Endometrial microvascular endothelial cells (primary cell): ENCODE results near the gene GCK. TPM values are rescaled to one million over a fixed set of nuclear protein-coding genes. Genes with fewer than 3 reads are reported as not detected.

ENCODE experiments used
- in situ Hi-C: cut with HindIII; loops from 2 replicates; pipeline ENCODE4 v1.10.0; 2017; ENCODE audit warnings: low sequenced_read_pairs, low pct_unique_long_range_greater_than_20kb; ENCODE audit errors: inconsistent ontology term
- total RNA-seq: library from RNA; depleted of rRNA; stranded (reverse); fragments of >200 nt; gene quantifications from one replicate; pipeline ENCODE4 v1.2.3, GENCODE V29; 2015; ENCODE audit errors: inconsistent ontology term

Gene GCK
- total RNA-seq, 1 donor from 2014 or later = 0.28 TPM

DNA sequence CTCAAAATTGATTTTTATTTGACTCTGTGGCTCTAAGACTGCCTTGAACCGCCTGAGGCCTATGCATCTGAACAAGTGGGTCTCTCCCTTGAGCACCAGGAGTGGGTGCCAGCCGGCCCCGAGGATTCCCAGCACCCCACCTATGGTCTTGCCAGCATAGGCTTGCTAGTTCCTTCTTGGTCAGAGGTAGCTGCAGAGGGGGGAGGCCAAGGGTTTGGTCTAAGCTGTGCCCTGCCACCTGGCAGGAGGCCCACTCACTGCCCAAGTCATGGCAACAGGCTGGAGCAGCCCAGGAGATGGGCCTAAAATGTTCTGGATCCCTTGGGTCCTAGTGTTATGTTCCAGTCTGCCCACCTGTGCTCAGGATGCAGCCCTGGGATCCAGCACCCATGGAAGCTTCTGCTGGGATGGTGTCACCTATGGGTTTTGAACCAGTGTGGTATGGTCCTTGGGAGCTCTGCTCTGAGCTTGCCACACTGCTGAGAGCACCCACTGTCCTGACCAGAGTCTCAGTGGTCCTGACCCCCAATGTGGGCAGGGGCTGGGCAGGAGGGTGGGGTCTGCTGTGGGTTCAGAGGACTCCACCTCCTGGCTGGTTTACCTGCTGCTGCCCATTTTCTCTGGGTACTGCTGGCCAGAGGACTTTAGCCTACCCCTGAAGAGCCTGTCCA, 24.1 kb upstream of the GCK start:
- in situ Hi-C loops = loop anchor here (25.0 kb wide), 1 partner anchor 349 kb away; the partner anchor contains the start of gene DDX56

DNA sequence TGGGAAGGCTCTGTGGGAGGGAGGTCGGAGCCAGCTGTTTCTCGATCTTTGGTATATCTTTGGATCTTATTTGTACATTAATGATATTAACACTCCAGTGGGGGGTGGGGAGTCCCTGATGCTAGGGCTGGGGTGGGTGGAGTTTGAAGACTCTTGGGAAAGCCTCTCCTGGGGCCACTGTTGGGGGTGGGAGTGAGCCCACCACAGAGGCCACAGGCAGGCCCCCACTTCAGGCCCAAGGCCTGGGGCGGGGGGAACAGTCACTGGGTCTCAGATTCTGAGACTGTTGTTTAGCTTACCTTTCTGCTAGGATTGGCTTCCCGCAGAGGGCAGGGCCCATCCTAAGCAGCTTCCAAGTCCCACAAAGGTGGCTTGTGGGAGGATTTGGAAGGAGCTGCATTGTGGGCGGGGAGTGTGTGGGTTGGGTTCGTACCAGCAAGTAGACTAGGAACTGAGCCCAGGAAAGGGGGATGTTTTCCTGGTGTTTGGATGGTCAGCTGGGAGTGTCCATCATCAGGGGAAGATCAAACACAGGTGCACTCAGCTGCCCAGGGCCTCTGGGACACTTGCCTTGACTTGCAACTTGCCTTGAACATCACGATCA, 23.4 kb upstream of the GCK start:
- in situ Hi-C loops = loop anchor here (25.0 kb wide), 1 partner anchor 350 kb away; the partner anchor contains the start of gene DDX56

DNA sequence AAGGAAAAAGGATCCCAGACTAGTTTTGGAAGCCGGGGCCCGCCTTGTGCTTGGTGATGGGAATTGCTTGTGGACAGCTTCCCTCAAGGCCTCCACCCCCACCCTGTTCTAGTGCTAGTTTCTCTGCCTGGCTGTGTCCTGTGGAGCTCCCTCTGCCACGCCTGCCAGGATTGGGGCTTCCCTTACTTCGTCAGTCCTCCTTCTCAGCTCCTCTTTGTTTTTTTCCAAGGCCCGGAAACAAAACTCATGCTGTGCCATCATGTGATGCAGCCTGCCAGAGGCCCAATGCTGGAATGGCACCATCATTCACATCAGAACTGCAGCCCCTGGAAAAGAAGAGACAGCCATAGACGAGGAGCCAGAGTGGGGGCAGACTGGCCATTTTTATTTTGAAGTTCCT, 22.8 kb upstream of the GCK start:
- in situ Hi-C loops = loop anchor here (25.0 kb wide), 1 partner anchor 350 kb away; the partner anchor contains the start of gene DDX56

DNA sequence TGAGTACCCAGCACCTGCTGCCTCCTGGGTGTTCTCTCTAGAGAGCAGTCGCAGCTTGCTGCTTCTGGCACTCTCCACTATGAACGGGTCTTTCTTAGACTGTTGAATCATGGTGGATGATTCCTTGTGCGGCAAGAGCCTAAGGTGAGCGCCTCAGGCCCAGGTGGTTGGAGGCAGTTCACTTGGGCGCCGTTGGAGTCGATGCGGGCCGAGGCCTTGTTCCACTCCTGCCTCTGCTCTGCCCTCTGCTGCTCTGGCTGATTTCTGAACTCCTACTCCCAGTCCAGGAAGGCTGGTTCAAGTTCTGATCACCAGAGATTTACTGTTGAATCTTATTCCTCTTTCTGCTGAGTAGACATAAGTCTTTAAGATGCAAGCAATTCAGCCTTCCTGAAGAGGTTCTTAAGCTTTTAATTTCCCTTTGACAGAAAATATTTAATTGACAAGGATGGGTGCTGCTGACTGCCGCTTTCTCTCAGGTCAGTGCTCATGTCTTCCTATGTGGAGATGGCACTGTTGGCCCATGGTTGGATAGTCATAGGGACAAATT, 22.0 kb upstream of the GCK start:
- in situ Hi-C loops = loop anchor here (25.0 kb wide), 1 partner anchor 351 kb away; the partner anchor contains the start of gene DDX56

DNA sequence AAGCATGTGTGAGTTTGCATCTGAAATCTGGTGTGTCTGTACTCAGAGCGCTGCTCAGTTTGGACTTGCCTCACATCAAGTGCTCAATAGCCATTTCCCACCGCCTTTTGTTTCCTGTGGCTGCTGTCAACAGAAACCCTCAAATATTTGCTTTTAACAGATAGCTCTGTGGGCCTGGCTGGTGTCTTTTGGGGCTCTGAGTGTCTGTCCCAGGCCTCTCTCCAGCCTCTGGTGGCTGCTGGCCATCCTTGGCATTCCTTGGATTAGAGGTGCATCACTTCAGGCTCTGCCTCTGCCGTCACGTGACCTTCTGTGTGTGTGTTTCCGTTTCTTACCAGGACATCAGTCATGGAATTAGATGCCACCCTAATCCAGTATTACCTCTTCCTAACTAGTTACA, 20.9 kb upstream of the GCK start:
- in situ Hi-C loops = loop anchor here (25.0 kb wide), 1 partner anchor 352 kb away; the partner anchor contains the start of gene DDX56

DNA sequence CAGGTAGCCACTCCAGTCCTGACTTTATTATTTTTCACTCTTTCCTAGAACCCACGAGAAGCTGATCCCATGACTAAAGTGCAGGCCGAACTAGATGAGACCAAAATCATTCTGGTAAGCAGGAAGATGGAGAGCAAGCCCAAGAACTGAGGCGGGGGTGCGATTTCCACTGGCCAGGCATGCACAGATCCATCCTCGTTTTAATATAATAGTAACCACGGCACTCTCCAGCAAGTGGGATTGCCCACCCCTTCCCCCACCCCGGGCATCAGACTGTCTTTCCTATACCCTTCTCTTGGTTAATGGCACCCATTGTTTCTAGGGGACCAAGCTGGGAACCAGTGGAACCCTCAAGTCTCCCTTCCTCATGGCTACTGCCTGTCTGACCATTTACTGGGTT, 18.8 kb upstream of the GCK start:
- in situ Hi-C loops = loop anchor here (25.0 kb wide), 1 partner anchor 354 kb away; the partner anchor contains the start of gene DDX56

DNA sequence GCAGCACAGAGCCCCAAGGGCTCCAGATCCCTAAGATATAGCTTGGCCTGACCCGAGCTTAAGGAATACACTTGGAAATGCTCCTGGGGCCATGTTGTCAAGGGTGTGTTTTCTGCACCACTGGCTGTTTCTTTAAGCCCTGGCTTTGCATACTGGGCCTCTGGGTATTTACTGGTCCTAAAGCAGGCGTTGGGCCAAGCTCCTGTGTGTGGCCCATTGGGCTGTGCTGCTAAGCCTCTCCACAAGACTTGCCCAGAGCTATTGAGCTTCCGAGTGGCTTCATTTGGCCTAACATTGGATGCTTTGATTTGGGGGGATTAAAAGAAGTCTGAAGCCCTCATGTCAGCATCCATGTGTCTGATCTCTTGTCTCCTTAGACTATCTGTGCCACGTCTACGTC, 16.8 kb upstream of the GCK start:
- in situ Hi-C loops = loop anchor here (25.0 kb wide), 1 partner anchor 356 kb away; the partner anchor contains the start of gene DDX56

DNA sequence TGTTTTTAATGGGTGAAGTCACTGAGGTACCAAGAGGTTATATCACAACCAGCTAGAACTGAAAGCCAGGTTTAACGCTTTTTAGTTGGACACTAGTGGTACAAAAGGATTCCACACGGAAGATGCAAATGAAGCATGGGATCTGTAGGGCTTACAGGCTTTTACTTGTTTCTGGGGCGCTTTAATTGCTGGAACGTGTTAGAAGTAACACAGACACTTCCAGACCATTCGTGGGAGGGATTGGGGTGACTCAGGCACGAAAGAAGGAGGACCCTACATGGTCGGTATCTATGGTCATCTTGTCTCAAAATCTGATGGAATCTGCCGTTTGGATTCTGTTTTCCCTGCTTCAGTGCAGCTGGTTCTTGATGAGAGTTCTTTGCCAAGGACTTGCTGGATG, 12.6 kb upstream of the GCK start:
- in situ Hi-C loops = loop anchor here (25.0 kb wide), 1 partner anchor 360 kb away; the partner anchor contains the start of gene DDX56

DNA sequence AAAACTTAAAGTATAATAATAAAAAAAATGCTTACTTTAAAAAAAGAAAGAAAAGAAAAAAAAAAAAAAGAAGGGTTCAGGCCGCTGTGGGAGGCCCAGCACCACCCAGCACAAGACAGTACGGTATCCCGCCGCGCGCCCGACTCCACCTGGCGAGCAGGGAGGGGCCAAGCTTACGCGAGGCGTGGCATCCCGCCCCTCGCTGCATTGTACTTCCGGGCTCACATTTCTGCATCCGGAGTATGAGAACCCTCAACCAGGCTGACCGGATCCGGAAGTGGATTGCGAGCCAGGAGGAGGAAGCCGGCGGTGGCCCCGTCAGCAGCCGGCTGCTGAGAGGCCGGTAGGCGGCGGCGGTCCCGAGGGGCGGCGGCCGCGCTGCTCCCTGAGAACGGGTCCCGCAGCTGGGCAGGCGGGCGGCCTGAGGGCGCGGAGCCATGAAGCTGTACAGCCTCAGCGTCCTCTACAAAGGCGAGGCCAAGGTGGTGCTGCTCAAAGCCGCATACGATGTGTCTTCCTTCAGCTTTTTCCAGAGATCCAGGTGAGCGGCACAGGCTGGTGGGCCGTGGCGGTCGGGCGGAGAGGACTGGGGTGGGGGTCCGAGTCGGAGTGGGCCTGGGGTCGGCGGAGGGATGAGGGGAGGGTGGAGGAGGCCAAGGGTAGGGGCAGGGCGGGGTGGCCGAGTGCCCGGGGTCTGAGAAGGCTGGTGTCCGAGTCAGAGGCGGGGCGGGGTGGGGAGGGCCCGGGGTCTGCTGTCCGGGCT, 11.6 kb upstream of the GCK start, which contains the start of gene YKT6:
TSS of gene YKT6 (plus strand) at position 280 of the 763 bp plus-strand sequence. CDS start at position 438, 158 bp downstream.
- in situ Hi-C loops = loop anchor here (25.0 kb wide), 1 partner anchor 361 kb away; the partner anchor contains the start of gene DDX56

DNA sequence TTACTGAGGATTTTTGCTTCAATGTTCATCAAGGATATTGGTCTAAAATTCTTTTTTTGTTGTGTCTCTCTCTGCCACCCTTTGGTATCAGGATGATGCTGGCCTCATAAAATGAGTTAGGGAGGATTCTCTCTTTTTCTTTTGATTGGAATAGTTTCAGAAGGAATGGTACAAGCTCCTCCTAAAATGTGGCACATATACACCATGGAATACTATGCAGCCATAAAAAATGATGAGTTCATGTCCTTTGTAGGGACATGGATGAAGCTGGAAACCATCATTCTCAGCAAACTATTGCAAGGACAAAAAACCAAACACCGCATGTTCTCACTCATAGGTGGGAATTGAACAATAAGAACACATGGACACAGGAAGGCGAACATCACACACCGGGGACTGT, 10.9 kb upstream of the GCK start:
- in situ Hi-C loops = loop anchor here (25.0 kb wide), 1 partner anchor 362 kb away; the partner anchor contains the start of gene DDX56

DNA sequence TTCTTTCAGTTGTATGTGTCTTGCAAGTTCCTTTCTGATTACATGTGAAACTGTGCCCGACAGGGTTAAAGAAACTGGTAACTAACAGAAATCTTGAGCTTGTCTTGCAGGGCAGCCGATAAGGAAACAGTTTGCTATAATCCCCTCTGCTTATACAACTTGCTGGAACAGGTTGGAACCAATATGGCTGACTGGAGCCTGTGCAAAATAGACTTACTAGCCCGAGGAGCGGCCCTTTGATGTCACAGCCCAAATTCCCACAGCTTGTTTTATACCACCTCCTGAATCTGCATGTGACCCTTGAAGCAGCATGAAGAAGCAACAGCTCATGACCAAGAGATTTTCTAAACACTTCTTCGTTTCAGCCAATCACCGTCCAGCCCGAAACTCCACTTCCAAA, 8.2 kb upstream of the GCK start:
- in situ Hi-C loops = no loop called here

DNA sequence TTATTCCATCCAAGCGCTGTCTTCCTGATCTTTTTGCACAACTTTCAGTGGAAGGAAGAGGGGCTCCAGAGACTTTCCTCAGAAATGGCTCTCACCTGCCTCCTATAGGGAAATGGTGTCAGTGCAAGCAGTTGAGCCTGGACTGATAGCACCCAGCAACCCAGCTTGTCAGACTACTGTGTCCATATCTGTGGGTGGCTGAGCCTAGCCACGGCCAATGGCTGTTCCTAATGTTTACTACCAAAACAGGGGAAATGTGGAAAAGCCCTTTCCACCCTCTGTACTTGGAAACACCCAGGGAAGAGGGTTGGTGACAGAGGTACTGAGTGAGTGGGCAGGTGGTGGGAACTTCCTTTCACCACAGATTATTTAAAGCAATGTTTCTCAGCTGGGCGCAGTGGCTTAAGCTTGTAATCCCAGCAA, 7.2 kb upstream of the GCK start:
- in situ Hi-C loops = no loop called here

DNA sequence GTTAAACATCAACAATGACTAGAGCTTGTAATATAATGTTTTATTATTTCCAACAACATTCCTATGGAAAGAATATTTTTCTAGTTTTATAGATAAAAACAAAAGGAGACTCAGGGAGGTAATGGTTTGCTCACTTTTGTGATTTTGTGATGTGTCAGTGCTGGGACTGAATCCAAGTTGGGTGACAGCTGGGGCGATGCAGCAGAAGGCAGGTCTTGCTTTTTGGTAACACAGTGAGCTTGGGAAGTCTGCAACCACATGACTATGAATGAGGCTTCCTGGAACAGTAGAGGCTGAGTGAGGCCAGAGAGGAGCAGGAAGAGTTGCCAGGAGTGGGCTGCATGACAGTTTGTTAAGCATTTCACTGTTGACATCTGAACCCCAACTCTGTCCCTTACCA, 6.7 kb upstream of the GCK start:
- in situ Hi-C loops = no loop called here

DNA sequence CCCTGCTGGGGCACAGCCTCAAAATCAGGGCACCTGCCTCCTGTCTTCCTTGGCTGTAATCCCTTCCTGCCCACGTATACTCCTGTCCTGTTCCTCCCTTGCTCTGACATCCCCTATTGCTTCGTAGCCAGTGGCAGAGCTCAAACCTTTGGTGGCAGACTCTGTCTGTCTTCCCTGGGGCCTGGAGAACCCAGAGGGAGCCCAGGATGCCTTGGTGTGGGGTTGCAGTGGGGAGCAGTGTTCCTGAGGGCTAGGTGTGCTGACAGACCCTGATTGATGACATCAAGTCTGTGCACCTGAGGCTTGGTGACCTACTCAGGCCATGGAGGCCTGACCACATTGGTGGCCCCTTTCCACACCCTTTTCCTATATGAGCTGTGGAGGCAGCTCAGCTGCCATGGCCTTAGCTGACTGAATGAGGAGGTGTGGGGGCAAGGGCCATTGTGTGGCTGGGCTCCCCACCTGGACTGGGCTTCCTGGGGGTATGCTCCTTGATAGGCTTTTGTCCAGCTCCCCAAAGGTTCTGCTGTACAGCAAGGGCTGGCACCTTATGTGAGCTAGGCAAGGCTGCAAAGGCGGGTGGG, 5.4 kb upstream of the GCK start:
- in situ Hi-C loops = no loop called here

DNA sequence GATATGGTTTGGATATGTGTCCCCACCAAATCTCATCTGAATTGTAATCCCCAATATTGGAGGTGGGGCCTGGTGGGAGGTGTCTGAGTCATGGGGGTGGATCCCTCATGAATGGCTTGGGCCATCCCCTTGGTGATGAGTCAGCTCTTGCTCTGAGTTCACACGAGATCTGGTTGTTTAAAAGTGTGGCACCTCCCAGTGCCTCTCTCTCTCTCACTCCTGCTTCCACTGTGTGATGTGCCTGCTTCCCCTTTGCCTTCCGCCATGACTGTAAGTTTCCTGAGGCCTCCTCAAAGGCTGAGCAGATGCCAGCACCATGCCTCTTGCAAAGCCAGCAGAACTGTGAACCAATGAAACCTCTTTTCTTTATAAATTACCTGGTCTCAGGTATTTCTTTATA, 4.8 kb upstream of the GCK start:
- in situ Hi-C loops = no loop called here

DNA sequence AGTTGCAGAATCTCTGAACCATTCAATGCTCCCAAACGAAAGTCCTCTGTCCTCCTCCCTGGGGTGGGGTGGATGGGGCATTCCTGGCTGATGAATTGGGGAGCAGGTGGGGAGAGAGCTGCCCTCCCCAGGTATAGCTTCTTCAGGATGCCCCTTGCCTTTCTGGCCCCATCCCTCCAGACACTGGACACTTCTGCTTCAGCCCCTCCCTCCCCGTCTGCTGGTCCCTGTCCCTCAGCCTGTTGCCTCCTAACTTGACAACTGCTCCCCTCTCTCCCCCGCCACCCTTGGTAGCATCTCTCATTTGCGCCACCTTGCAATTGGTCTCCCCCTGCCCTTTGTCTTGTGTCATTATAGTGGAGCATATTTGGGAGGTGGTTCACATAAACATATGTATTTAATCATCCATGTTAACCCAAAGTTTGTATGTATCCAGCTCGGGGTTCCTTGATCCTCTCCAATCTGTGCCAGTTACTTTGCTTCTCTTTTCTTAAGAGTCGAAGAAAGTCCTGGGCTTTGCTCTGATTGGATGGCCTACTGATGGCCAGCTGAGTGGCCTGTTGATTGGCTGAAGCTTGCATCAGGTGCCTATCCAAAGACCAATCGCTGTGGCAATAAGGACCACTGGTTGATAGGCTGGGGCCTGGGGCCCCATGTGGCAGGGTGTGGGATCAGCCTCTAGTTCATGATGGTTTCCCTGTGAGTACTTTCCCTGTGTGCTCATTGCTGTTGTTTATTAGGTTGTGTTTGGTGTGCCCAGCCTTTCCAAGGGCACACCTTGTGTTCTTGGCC, 4.0 kb upstream of the GCK start:
- in situ Hi-C loops = no loop called here

DNA sequence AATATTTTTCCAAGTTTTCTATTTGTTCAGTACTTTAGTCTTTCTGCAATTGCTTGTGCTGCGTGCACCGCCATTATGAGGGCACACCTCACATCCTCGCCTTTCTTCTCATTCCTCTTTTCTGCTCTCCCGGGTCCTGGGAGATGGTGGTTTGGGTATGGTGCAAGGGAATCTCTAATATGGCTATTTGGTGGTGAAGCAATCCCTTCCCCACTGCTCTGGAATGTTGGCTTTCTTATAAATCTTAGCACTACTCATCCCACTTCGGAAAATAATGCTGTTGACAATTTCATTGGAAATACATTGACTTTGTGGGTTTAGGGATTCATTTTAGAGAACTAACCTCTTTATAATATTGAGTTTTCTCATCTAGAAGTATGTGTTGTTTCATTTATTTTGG, 1.9 kb upstream of the GCK start:
- in situ Hi-C loops = no loop called here
